C4-2B (cell line): ENCODE measurements around the gene TSPAN4.

Source experiments
- H3K27ac ChIP-seq: fragments of 450-650 bp; 2 replicates; pipeline ENCODE4 v1.5.1; 2017
- CTCF ChIP-seq: fragments of 450-650 bp; conservative IDR thresholded peaks from 2 replicates; pipeline ENCODE4 v1.5.1; 2017; ENCODE audit warnings: mild to moderate bottlenecking
- ZFX ChIP-seq: fragments of 450-650 bp; IDR thresholded peaks from 2 replicates; pipeline ENCODE4 v1.6.1; 2017

TSPAN4 gene

DNA sequence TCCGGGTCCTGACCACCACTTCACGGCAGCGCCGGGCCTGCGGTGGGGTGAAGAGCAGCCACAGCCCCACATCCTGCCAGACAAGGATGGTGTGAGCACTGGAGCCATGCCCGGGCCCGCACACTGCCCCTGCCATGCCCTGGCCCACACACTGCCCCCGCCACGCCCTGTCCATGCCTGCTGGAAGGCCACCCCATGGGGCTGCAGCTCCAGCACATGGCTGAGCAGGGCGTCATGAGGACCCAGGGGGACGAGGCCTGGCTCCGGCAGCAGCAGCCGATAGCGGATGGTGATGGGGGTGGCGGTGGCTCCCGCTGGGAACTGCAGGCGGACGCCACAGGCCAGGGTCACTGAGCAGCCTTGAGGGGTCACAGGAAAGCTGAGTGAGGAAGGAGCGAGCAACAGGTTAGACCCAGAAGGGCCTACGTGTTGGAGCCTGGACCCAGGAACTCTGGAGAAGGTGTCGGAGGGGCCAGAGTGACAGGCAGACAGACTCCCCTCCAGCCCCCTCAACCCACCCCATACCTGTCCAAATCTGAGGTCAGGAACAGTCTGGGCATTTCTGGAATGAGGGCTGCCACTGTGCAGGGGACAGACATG is 40.5 kb upstream of the TSPAN4 start:
- TF ChIP-seq ZFX (no peak), CTCF (no peak)
- H3K27ac ChIP-seq = no peak overlapping the region

DNA sequence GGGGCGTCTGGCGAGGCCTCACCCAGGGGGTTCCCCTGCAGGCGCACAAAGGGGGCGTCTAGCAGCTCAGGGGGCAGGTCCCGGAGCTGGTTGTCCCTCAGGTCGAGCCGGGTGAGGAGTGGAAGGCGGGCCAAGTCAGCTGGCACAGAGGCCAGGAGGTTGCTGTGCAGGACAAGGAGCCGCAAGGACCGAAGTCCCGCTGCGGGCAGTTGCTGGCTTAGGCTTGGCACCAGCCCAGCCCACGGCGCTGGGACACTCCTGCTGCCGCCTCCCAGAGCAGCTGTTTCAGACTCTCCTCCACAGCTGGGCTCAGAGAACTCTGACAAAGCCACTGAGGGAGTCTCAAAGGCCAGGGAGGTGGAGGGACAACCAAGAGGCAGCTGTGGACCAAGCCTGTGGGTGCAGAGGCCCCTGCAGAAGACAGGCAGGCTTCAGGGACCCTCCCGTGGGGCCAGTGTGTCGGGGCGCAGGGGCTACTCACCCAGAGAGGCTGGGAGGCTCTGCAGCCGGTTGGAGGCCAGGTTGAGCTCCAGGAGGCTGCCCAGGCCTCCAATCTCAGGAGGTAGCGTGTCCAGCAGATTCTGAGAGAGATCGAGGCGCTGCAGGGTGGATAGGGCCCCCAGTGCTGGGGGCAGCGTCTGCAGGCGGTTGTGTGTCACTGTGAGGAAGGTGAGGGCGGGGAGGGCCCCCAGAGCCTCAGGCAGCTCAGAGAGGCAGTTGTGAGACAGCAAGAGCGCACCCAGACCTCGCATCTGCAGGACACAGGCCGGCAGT is 39.8 kb upstream of the TSPAN4 start:
- no peak overlapping the region for H3K27ac ChIP-seq
- no peak for TF ChIP-seq ZFX
- TF ChIP-seq CTCF = no peak

DNA sequence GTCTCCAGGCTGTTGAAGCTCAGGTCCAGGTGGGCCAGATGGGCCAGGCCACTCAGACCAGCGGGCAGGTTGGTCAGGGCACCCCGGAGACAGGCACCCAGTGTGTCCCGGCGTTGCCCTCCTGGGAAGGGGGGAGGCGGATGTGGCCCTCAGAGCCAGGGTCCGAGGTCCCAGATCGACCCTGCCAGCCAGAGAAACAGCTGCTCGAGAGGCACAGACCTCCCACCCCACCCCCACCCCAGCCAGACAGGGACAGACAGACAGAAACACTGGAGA is 39.2 kb upstream of the TSPAN4 start:
- H3K27ac ChIP-seq = no peak overlapping the region
- no peak for TF ChIP-seq CTCF
- TF ChIP-seq ZFX = no peak

GRCh38 chr11:803770-804598 is 38.7 kb upstream of the TSPAN4 start:
- no peak for TF ChIP-seq ZFX
- TF ChIP-seq CTCF = no peak

DNA sequence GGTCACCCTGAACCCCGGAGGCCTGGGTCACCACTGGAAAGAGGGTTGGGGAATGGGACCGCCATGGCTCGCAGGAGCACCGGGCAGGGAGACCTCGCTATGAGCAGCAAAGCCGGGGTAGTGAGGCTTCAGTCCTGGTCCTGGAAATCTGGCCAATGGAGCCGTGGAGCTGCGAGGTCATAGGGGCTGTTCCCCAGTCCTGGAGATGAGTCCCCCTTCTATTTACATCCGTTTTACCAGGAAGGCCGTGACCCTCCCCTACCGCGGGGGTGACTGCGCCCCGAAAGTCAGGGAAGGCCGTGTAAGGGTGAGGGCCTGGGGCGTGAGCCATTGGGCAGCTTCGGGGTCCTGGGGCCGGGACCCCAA is 38.1 kb upstream of the TSPAN4 start:
- no peak for TF ChIP-seq CTCF
- no peak for TF ChIP-seq ZFX

More at GRCh38 chr11:803770-804598, 38.7 kb upstream of the TSPAN4 start:
- H3K27ac ChIP-seq = peak overlapping the region; percentile 84

GRCh38 chr11:808427-809286 is 34.0 kb upstream of the TSPAN4 start:
- no peak for TF ChIP-seq ZFX
- TF ChIP-seq CTCF = no peak; the same call in 1 of the 2 replicates
- peak overlapping the region; percentile 96 for H3K27ac ChIP-seq

More for the DNA sequence above, 38.1 kb upstream of the TSPAN4 start:
- peak overlapping the region; percentile 84 for H3K27ac ChIP-seq
